ENCODE measurements around the gene TSFM. TPM values are rescaled to one million over a fixed set of nuclear protein-coding genes. Genes with fewer than 3 reads are reported as not detected.
"Not testable (repeated sequence)": the region's sequence is repeated elsewhere in the genome, so short reads cannot be mapped to it uniquely, and the experiment has no call there.

TSFM gene
- total and polyA plus RNA-seq, 4 donors: 15.0 to 22.9 (median 19.3) TPM

DNA sequence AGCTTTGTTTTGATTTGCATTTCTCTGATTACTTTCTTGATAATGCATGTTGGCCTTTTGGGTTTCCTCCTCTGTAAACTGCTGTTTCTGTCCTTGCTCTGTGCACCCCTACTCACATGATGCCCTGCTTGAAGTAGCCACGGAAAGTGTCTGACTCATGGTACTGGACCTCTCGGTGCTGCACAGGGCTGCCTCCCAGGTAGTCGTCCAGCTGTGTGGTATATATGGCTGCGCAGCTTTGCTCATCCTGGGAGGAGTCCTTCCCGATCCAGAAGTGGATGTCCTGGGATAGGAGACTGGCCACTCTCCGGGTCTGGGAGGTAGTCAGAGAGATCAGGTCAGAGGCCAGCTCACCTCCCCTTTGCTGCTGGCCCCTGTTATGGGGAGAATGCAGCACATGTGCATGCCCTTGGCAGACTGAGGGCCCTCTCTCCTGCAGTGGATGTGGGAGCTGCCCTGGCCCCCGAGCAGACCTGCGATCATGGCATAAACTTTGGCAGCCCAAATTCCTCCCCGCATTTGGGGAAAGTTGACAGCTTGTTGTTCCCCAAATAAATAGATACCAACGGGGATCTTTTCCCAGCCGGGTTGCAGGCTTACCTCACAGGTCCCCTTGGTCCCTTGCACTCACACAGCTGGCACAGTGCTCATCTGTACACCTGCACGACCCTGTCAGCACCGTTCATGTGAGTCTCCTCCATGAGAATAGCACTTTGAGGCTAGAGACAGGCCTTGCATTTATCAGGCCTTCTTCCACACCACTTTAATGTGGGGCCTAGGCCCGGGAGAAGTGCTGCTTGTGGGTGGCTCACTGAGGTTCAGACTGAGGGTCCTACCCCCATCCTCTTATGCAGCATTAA lies 30.8 kb downstream of the TSFM start:
- no peak overlapping the region for H3K4me3 ChIP-seq (ENCODE audit: low read length in 2 of 2)
- no peak overlapping the region for H3K27ac ChIP-seq (ENCODE audit: low read depth in 1 of 2, low read length in 2 of 2)
- H3K27me3 ChIP-seq (ENCODE audit: control insufficient read depth in 1 of 2, insufficient read depth in 2 of 2, low read length in 1 of 2): no peaks in the 10 kb centered on the region
- DNase-seq: no peak
- WGBS, 2 donors: 56 to 57% methylated on average over 14 of the region's 14 CpGs
- H3K9me3 ChIP-seq (ENCODE audit: control insufficient read depth, low read length): no peaks in the 10 kb centered on the region
- intact Hi-C loops (cut with DNase I): no loop called here
- peaks cover 0 to 3% of the 10 kb centered on the region in 2 donors for H3K36me3 ChIP-seq (ENCODE audit: control insufficient read depth in 1 of 2, insufficient read depth in 2 of 2, low read length in 1 of 2)
- ATAC-seq (ENCODE audit: low FRiP score): no peak
- H3K4me1 ChIP-seq (ENCODE audit: control insufficient read depth in 1 of 2, insufficient read depth in 2 of 2, low read length in 2 of 2): no peaks in the 10 kb centered on the region

DNA sequence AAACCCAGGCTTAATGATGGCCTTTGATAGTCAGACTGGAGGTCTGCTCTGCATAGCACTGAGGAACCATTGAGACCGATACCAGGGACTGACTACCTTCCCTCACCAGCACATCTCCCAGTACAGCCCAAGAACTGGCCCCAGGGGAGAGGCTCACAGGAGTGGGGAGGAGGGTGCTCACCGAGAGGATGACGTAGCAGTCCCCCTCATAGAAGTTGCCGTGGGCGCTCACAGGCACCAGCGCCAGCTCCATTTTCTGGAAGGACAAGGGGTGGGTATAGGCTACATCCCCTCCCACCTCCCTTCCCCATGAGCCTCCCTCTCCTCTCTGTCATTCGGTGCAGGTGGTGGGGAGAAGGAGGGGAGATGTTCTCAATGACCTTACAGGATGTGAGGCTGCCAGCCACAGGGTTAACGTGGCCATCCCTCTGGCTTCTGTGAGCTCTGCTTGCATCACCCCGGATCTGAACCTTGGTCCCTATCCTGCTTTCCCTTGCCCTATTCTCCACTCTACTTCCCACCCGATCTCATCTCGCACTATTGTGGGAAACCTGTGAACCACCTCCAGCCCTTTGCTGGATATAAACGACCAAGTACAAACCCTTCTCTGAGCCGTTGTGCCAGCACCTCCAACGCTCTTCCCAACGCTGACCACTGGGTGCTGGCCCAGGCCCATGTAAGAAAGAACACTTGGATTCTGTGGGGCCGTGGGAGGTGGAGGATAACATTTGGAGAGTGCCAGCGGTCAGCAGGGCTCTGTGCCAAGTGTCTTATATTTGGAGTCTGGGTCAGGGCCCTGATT lies 31.6 kb downstream of the TSFM start:
- peak in 1 of 2 donors; percentile 64 for DNase-seq
- no peaks in the 10 kb centered on the region for H3K9me3 ChIP-seq (ENCODE audit: control insufficient read depth, low read length)
- WGBS, 2 donors: 32 to 44% methylated on average over 16 to 17 of the region's 17 CpGs
- intact Hi-C loops (cut with DNase I): no loop called here
- H3K27ac ChIP-seq (ENCODE audit: low read depth in 1 of 2, low read length in 2 of 2): no peak overlapping the region
- peaks cover 2 to 3% of the 10 kb centered on the region in 2 donors for H3K36me3 ChIP-seq (ENCODE audit: control insufficient read depth in 1 of 2, insufficient read depth in 2 of 2, low read length in 1 of 2)
- ATAC-seq (ENCODE audit: low FRiP score): no peak
- no peaks in the 10 kb centered on the region for H3K4me1 ChIP-seq (ENCODE audit: control insufficient read depth in 1 of 2, insufficient read depth in 2 of 2, low read length in 2 of 2)
- no peak overlapping the region for H3K4me3 ChIP-seq (ENCODE audit: low read length in 2 of 2)
- no peaks in the 10 kb centered on the region for H3K27me3 ChIP-seq (ENCODE audit: control insufficient read depth in 1 of 2, insufficient read depth in 2 of 2, low read length in 1 of 2)

DNA sequence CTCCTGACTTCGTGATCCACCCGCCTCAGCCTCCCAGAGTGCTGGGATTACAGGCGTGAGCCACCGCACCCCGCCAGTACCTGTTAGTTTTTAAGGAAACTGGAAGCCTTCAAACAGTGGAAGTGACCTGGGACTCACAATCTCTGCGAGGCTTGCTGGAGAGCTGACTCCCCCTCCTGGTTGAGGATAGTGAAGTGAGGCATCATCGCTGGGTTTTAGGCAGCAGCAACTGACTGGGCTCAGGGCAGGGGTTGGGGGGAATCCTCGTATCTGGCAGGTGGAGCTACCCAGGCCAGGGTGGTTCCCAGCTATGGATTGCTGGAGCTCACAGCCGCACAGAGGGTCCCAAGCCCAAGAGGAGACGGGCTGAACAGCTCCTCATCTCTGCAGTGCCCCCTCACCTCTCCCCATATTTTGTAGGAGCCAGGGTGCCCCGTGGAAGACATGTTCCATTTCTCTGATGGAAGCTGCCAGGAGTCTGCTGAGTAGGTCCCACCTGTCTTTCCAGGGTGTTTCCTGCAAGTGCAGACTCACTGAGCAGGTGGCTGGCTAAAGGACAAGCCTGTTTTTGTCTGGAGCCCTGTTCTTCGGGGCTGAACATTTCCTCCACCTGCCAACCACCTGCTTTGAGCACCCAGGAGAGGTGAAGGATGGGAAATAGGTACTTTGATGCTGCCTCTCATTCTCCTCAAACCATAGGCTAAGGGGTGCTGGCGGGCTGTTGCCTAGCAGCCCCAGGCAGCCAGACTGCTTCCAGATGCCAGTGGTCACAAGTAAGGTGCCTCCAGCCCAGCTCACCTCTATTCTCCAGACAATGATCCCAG lies 32.8 kb downstream of the TSFM start:
- intact Hi-C loops (cut with DNase I): no loop called here
- Histone ChIP-seq H3K4me3 (ENCODE audit: low read length in 2 of 2) (no peak overlapping the region), H3K36me3 (ENCODE audit: control insufficient read depth in 1 of 2, insufficient read depth in 2 of 2, low read length in 1 of 2) (peaks cover 2 to 3% of the 10 kb centered on the region in 2 donors), H3K27ac (ENCODE audit: low read depth in 1 of 2, low read length in 2 of 2) (no peak overlapping the region), H3K9me3 (ENCODE audit: control insufficient read depth, low read length) (no peaks in the 10 kb centered on the region), H3K4me1 (ENCODE audit: control insufficient read depth in 1 of 2, insufficient read depth in 2 of 2, low read length in 2 of 2) (no peaks in the 10 kb centered on the region), H3K27me3 (ENCODE audit: control insufficient read depth in 1 of 2, insufficient read depth in 2 of 2, low read length in 1 of 2) (no peaks in the 10 kb centered on the region)
- DNase-seq (no peak), ATAC-seq (ENCODE audit: low FRiP score) (no peak)
- 69 to 77% methylated on average over 12 to 13 of the region's 13 CpGs for WGBS, 2 donors

DNA sequence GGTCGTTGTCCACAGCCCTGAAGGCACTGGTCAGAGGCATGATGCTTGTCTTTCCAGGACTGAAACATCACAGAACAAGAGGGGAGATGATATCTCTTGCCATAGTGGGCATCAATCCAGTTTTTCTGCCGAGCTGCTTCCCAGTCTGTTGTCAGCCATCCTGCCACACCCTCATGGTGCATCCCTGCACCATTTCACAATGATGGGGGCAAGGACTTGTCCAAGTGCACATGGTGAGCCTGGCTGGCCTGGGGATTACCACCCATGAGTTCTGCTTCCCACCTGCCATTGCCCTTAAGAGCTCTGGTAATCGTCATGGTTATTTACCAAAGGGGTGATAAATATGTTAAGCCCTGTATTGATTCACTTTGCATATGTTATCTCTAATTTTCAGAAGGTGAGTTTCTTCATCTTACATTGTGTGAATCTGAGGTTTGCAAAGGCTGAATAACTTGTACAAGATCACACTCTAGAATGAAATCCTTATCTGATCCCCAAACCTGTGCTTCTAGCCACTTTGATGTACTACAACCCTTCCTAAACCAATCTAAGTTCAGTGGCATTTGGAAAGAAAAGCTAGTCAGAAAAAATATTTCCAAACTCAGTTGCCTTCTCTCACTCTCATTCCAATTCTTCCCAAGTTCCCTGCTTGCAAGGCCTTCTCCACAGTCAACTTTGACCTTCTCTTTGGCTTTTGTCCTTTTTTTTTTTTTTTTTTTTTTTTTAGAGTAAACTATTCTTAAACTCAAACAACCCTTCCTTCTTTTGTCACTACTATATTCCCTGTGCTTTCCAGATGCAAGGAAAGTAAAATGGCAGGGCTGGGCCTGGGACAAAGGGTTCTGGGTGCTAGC lies 33.6 kb downstream of the TSFM start:
- ATAC-seq (ENCODE audit: low FRiP score): no peak

DNA sequence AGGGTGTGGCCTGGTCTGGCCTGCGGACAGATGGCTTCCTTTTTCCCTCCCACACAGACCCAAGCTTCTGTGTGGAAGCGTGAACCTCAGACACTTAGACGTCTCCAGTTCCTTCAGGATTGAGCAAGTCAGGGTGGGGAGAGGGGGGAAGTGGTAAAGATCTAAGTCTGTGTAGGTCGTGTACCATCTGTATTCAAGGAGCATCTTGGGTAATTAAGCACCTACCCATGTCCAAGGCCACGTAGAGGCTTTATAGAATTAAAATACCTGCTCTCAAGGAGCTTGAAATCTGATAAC lies 34.2 kb downstream of the TSFM start:
- intact Hi-C loops (cut with DNase I): no loop called here
- Histone ChIP-seq H3K4me1 (ENCODE audit: control insufficient read depth in 1 of 2, insufficient read depth in 2 of 2, low read length in 2 of 2) (no peaks in the 10 kb centered on the region), H3K36me3 (ENCODE audit: control insufficient read depth in 1 of 2, insufficient read depth in 2 of 2, low read length in 1 of 2) (peaks cover 3 to 4% of the 10 kb centered on the region in 2 donors)

More for the DNA sequence above, 33.6 kb downstream of the TSFM start:
- H3K9me3 ChIP-seq (ENCODE audit: control insufficient read depth, low read length): no peaks in the 10 kb centered on the region
- H3K27ac ChIP-seq (ENCODE audit: low read depth in 1 of 2, low read length in 2 of 2): no peak overlapping the region
- no peaks in the 10 kb centered on the region for H3K27me3 ChIP-seq (ENCODE audit: control insufficient read depth in 1 of 2, insufficient read depth in 2 of 2, low read length in 1 of 2)
- intact Hi-C loops (cut with DNase I): no loop called here
- no peaks in the 10 kb centered on the region for H3K4me1 ChIP-seq (ENCODE audit: control insufficient read depth in 1 of 2, insufficient read depth in 2 of 2, low read length in 2 of 2)
- H3K36me3 ChIP-seq (ENCODE audit: control insufficient read depth in 1 of 2, insufficient read depth in 2 of 2, low read length in 1 of 2): peaks cover 3 to 4% of the 10 kb centered on the region in 2 donors
- 58 to 60% methylated on average over 3 of the region's 3 CpGs for WGBS, 2 donors
- H3K4me3 ChIP-seq (ENCODE audit: low read length in 2 of 2): no peak overlapping the region
- no peak for DNase-seq

DNA sequence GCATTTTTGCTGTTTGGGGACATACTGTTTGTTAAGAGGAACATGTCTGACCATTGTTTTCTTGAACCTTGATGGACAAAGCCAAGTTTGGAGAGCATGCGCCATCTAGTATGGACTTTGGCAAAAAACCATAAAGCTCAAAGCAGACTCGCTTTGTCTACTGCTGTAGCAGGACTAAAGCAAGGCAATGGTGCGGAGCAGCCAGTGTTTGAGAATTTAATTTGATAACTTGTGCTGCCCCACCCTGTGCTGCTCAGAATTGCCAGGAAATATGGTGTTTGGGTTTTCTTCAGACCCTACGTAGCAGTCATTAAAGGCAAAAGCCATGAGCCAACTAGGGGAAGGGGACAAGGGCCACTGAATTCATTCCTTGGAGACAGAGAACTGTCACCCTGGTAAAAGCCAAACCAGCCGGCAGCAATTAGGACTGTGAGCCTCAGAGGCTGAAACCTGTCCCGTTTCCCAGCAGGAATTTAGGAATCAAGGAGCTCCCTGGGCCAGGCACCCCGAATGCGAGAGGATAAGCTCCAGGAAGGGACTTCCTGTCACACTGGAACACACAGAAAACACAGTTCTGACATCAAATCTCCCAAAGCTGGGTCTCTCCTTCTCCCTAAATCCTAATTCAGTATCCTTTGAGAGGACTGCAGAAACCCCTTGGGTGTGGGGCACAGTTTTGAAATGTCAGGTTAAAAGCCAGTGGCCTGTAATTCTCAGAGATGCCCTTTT lies 34.8 kb downstream of the TSFM start:
- no peaks in the 10 kb centered on the region for H3K4me1 ChIP-seq (ENCODE audit: control insufficient read depth in 1 of 2, insufficient read depth in 2 of 2, low read length in 2 of 2)
- peak; percentile 46 for ATAC-seq (ENCODE audit: low FRiP score)
- no peak for DNase-seq
- H3K4me3 ChIP-seq (ENCODE audit: low read length in 2 of 2): no peak overlapping the region
- peaks cover 3 to 4% of the 10 kb centered on the region in 2 donors for H3K36me3 ChIP-seq (ENCODE audit: control insufficient read depth in 1 of 2, insufficient read depth in 2 of 2, low read length in 1 of 2)
- no peaks in the 10 kb centered on the region for H3K27me3 ChIP-seq (ENCODE audit: control insufficient read depth in 1 of 2, insufficient read depth in 2 of 2, low read length in 1 of 2)
- no peaks in the 10 kb centered on the region for H3K9me3 ChIP-seq (ENCODE audit: control insufficient read depth, low read length)
- intact Hi-C loops (cut with DNase I): no loop called here
- peak overlapping the region; percentile 24 to 60 for H3K27ac ChIP-seq (ENCODE audit: low read depth in 1 of 2, low read length in 2 of 2)
- WGBS, 2 donors: 19 to 21% methylated on average over 8 of the region's 8 CpGs

More for the DNA sequence above, 34.2 kb downstream of the TSFM start:
- no peak overlapping the region for H3K4me3 ChIP-seq (ENCODE audit: low read length in 2 of 2)
- no peak for ATAC-seq (ENCODE audit: low FRiP score)
- DNase-seq: no peak
- H3K27me3 ChIP-seq (ENCODE audit: control insufficient read depth in 1 of 2, insufficient read depth in 2 of 2, low read length in 1 of 2): no peaks in the 10 kb centered on the region
- H3K27ac ChIP-seq (ENCODE audit: low read depth in 1 of 2, low read length in 2 of 2): no peak overlapping the region
- whole genome bisulfite sequencing, 2 donors: 36% methylated on average over 5 of the region's 5 CpGs
- H3K9me3 ChIP-seq (ENCODE audit: control insufficient read depth, low read length): no peaks in the 10 kb centered on the region

DNA sequence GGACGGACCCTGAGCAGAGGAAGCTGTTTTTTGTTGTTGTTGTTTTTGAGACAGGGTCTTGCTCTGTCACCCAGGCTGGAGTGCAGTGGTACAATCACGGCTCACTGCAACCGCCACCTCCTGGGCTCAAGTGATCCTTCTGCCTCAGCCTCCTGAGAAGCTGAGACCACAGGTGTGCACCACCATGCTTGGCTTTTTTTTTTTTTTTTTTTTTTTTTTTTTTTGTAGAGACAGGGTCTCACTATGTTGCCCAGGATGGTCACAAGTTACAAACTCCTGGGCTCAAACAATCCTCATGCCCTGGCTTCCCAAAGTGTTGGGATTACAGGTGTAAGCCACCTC lies 35.4 kb downstream of the TSFM start:
- intact Hi-C loops (cut with DNase I); ATAC-seq (ENCODE audit: low FRiP score); H3K4me3 ChIP-seq (ENCODE audit: low read length in 2 of 2); H3K4me1 ChIP-seq (ENCODE audit: control insufficient read depth in 1 of 2, insufficient read depth in 2 of 2, low read length in 2 of 2); H3K9me3 ChIP-seq (ENCODE audit: control insufficient read depth, low read length); H3K27me3 ChIP-seq (ENCODE audit: control insufficient read depth in 1 of 2, insufficient read depth in 2 of 2, low read length in 1 of 2); DNase-seq; H3K36me3 ChIP-seq (ENCODE audit: control insufficient read depth in 1 of 2, insufficient read depth in 2 of 2, low read length in 1 of 2): not testable (repeated sequence)
- peak overlapping the region in 1 of 2 donors; percentile 24 for H3K27ac ChIP-seq (ENCODE audit: low read depth in 1 of 2, low read length in 2 of 2)
- 71 to 75% methylated on average over 3 of the region's 3 CpGs for WGBS, 2 donors
